AG04450 (cell line): ENCODE measurements around the gene CLTCL1. TPM values are rescaled to one million over a fixed set of nuclear protein-coding genes. Genes with fewer than 3 reads are reported as not detected.

ENCODE experiments used
- CTCF ChIA-PET: fragments of 300-600, 350-600 bp; formaldehyde crosslinking; extraction: SDS; loops from one replicate; lab custom pipeline; 2022; ENCODE audit warnings: antibody characterized with exemption, inconsistent platforms; lab: Charles Lee
- POLR2A ChIA-PET: fragments of 350-600 bp; formaldehyde crosslinking; extraction: SDS; loops from one replicate; lab custom pipeline; 2021; ENCODE audit warnings: antibody characterized with exemption, inconsistent platforms; lab: Yijun Ruan, JAX
- DNase-seq: peaks from one replicate; pipeline ENCODE4 v3.0.0-alpha.2; 2011; ENCODE audit warnings: low read depth, low spot score
- H3K27ac ChIP-seq: one replicate; pipeline ENCODE4 v1.5.1; 2012; ENCODE audit warnings: low read depth, low read length, control low read depth
- H3K27me3 ChIP-seq: one replicate; pipeline ENCODE4 v1.6.0; 2012; ENCODE audit warnings: low read length; ENCODE audit not compliant: control insufficient read depth, insufficient read depth
- H3K4me3 ChIP-seq: 2 replicates; pipeline ENCODE4 v1.5.1; 2011; ENCODE audit warnings: mild to moderate bottlenecking, low read depth, low read length, control low read depth
- H3K9me3 ChIP-seq: 2 replicates; pipeline ENCODE4 v1.5.1; 2012; ENCODE audit warnings: low read length; ENCODE audit not compliant: control insufficient read depth, insufficient read depth
- polyA plus RNA-seq: library from polyadenylated mRNA; depleted of rRNA; stranded (reverse); fragments of >200 nt; gene quantifications from 2 replicates; pipeline ENCODE4 v1.2.3, GENCODE V29; 2011
- TF ChIP-seq, protein P1 (sequence below): IDR thresholded peaks from 2 replicates; pipeline ENCODE4 v1.5.1; 2011; ENCODE audit warnings: low read depth, low read length, control low read depth, inconsistent platforms

CLTCL1 gene
- polyA plus RNA-seq, 1 experiment: 6.6 TPM

DNA sequence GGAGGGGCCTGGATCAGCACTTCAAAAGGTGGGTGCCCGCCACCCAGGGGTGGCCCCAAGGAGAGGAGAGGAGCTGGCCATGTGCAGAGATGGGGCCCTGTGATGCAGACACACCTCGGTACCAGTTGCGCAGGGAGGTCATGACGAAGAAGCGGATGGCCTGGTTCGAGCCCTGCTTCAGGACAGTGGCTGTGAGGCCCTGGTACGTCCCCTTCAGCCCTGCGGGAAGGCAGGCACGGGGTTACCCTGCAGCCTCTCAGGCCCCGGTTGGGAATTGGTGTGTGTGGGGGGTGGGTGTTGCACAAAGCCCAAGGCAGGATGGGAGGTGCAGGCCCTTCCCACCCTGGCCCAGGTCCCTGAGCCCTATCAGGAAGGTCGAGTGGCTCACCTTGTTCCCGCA is 114.8 kb downstream of the CLTCL1 start:
- Histone ChIP-seq H3K27me3 (no peaks in the 10 kb centered on the region), H3K4me3 (peak overlapping the region; percentile 68), H3K9me3 (no peaks in the 10 kb centered on the region; the same call in 1 of the 2 replicates), H3K27ac (no peak overlapping the region)
- TF ChIP-seq, protein P1, sequence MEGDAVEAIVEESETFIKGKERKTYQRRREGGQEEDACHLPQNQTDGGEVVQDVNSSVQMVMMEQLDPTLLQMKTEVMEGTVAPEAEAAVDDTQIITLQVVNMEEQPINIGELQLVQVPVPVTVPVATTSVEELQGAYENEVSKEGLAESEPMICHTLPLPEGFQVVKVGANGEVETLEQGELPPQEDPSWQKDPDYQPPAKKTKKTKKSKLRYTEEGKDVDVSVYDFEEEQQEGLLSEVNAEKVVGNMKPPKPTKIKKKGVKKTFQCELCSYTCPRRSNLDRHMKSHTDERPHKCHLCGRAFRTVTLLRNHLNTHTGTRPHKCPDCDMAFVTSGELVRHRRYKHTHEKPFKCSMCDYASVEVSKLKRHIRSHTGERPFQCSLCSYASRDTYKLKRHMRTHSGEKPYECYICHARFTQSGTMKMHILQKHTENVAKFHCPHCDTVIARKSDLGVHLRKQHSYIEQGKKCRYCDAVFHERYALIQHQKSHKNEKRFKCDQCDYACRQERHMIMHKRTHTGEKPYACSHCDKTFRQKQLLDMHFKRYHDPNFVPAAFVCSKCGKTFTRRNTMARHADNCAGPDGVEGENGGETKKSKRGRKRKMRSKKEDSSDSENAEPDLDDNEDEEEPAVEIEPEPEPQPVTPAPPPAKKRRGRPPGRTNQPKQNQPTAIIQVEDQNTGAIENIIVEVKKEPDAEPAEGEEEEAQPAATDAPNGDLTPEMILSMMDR: no peak
- DNase-seq: no peak
- POLR2A ChIA-PET: no interaction called here
- CTCF ChIA-PET: no interaction called here

DNA sequence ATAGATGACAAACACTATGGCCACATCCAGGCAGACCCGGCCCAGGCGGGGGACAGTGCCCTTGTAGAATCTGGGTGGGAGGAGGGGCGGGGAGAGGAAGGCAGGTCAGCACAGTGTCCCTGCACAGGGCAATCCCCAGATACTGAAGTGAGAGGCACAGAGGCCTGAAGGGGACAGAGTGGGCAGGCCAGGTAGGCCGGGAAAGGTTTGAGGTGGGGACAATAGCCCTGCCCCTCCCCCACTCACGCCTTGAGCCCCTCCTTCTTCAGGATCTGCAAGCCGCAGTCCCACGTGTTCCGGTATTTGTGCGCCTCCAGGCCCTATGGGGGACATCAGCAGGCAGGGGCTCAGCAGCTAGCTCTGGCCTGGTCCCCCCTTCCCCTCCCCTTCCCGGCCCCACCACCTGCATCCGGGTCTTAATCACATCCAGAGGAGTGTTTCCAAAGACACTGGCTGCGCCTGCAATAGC is 115.3 kb downstream of the CLTCL1 start:
- Histone ChIP-seq H3K4me3 (no peak overlapping the region), H3K9me3 (no peaks in the 10 kb centered on the region; the same call in 1 of the 2 replicates), H3K27me3 (no peaks in the 10 kb centered on the region), H3K27ac (no peak overlapping the region)
- TF ChIP-seq, protein P1: no peak
- ChIA-PET POLR2A (interaction anchor here (0.6 kb wide), 1 partner anchor 136 kb away, joined by 5 read pairs; no protein-coding TSS in a partner anchor), CTCF (no interaction called here)
- no peak for DNase-seq

DNA sequence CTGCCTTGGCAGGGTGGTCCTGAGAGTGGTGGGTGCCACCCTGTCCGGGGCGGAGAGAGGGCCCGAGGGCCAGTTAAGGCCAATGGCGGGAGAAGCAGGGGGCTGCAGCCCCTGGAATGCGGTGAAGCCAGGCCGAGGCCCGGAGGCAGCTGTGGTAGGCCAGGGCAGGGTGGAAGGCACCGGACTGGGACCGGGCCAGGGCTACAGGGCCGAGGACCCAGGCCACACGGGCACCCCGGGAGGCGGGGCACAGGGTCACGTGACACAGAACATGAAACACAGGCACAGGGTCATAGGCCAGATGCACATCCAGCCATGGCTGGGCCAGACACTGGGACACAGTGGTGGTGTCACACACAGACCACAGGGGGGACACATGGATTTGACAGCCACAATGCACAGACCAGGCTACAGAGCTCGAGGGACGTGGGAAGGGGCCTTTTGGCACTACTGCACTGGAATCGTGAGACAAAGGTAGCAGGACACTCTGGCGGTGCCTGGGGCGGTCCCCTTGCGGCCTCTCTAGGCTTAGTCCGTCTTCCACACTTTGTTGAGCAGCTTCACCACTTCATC is 115.8 kb downstream of the CLTCL1 start:
- Histone ChIP-seq H3K27ac (no peak overlapping the region), H3K4me3 (no peak overlapping the region), H3K9me3 (no peaks in the 10 kb centered on the region; the same call in 1 of the 2 replicates), H3K27me3 (no peaks in the 10 kb centered on the region)
- TF ChIP-seq, protein P1: no peak
- ChIA-PET POLR2A (interaction anchor here (0.6 to 0.7 kb wide), 2 partner anchors 72 to 137 kb away, joined by 4 to 5 read pairs; no protein-coding TSS in a partner anchor), CTCF (interaction anchor here (2.1 kb wide), 1 partner anchor 454 kb away, joined by 5 read pairs; no protein-coding TSS in a partner anchor)
- DNase-seq: no peak

DNA sequence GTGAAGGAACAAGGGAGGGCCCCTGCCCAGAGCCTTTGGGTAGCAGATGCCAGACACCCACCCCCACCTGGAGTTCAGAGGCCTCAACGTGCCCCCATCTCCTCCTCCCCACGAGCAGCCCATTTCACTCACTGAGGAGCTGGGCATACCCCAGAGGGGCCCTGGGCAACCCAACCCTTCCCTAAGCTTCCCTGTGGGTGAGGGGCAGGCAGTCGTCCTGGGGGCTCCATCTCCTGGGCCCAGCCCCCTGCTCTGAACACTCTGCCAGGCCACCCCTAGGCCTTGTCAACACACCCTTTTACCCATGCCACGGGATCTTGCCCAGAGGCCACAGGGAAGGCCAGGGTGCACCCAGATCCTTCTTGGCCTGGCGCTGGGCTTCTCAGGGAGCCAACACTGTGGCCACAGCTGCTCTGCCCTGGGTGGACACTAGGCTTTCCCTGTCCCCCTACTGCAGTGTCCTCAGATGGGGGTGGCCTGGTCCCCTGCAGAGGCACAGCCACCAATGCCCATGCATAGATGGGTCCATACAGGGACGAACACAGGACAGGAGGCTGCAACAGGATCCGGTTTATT is 116.4 kb downstream of the CLTCL1 start:
- ChIA-PET POLR2A (interaction anchor here (0.7 kb wide), 1 partner anchor 71 kb away, joined by 4 read pairs; no protein-coding TSS in a partner anchor), CTCF (interaction anchor here (2.1 kb wide), 1 partner anchor 455 kb away, joined by 5 read pairs; no protein-coding TSS in a partner anchor)
- TF ChIP-seq, protein P1: no peak
- H3K27ac ChIP-seq: peak overlapping the region; percentile 57
- H3K27me3 ChIP-seq: no peaks in the 10 kb centered on the region
- DNase-seq: no peak
- no peak overlapping the region for H3K4me3 ChIP-seq
- H3K9me3 ChIP-seq: no peaks in the 10 kb centered on the region; the same call in 1 of the 2 replicates
